Measurements from ENCODE around the gene NCAM1. TPM values are rescaled to one million over a fixed set of nuclear protein-coding genes. Genes with fewer than 3 reads are reported as not detected.
A peak's percentile ranks its signal among the peaks of the same experiment; 100 is the strongest.

The NCAM1 gene
- total RNA-seq, 2 donors from 2014 or later: 225 to 229 TPM

- Histone ChIP-seq H3K36me3 (no peaks in the 10 kb centered on the region), H3K27ac (peak overlapping the region; percentile 26 to 69), H3K9me3 (no peaks in the 10 kb centered on the region), H3K27me3 (no peaks in the 10 kb centered on the region), H3K4me1 (no peaks in the 10 kb centered on the region), H3K4me3 (no peak overlapping the region)
- no peak for DNase-seq (ENCODE audit: low spot score)
- no peak for TF ChIP-seq CTCF (IDR thresholded peaks at IDR 0.05)
Measured at GRCh38 chr11:112949781-112950575, 11.2 kb upstream of the NCAM1 start.

- peaks cover 0 to 5% of the 10 kb centered on the region in 2 donors for H3K4me1 ChIP-seq
- no peaks in the 10 kb centered on the region for H3K9me3 ChIP-seq
- no peaks in the 10 kb centered on the region for H3K27me3 ChIP-seq
- no peaks in the 10 kb centered on the region for H3K36me3 ChIP-seq
- no peak overlapping the region for H3K4me3 ChIP-seq
- H3K27ac ChIP-seq: peak overlapping the region in 1 of 2 donors; percentile 55
- peak; percentile 20 to 42 for TF ChIP-seq CTCF (IDR thresholded peaks at IDR 0.05)
- no peak for DNase-seq (ENCODE audit: low spot score)
Measured at GRCh38 chr11:112958670-112959069, 2.5 kb upstream of the NCAM1 start.

GRCh38 chr11:112961751-112962578, 745 bp downstream of the NCAM1 start:
- Histone ChIP-seq H3K27me3 (no peaks in the 10 kb centered on the region), H3K9me3 (no peaks in the 10 kb centered on the region), H3K36me3 (no peaks in the 10 kb centered on the region), H3K27ac (peak overlapping the region; percentile 83 to 90), H3K4me1 (peaks cover 0 to 5% of the 10 kb centered on the region in 2 donors), H3K4me3 (peak overlapping the region; percentile 64 to 67)
- no peak for DNase-seq (ENCODE audit: low spot score)
- TF ChIP-seq CTCF (IDR thresholded peaks at IDR 0.05): no peak

GRCh38 chr11:112962579-112963367, 1.6 kb downstream of the NCAM1 start:
- Histone ChIP-seq H3K27me3 (no peaks in the 10 kb centered on the region), H3K9me3 (no peaks in the 10 kb centered on the region), H3K36me3 (no peaks in the 10 kb centered on the region), H3K27ac (peak overlapping the region; percentile 83 to 90), H3K4me1 (peaks cover 0 to 5% of the 10 kb centered on the region in 2 donors), H3K4me3 (peak overlapping the region; percentile 64 to 67)
- TF ChIP-seq CTCF (IDR thresholded peaks at IDR 0.05): no peak
- no peak for DNase-seq (ENCODE audit: low spot score)

- no peak for TF ChIP-seq CTCF (IDR thresholded peaks at IDR 0.05)
- Histone ChIP-seq H3K4me1 (peaks cover 0 to 5% of the 10 kb centered on the region in 2 donors), H3K36me3 (no peaks in the 10 kb centered on the region), H3K27ac (peak overlapping the region; percentile 83 to 90), H3K9me3 (no peaks in the 10 kb centered on the region), H3K4me3 (peak overlapping the region; percentile 64 to 67), H3K27me3 (no peaks in the 10 kb centered on the region)
- DNase-seq (ENCODE audit: low spot score): no peak
Measured at GRCh38 chr11:112963368-112963955, 2.2 kb downstream of the NCAM1 start.
